Renal pelvis (tissue), 4 donors: ENCODE data around the gene SPTLC3. TPM values are rescaled to one million over a fixed set of nuclear protein-coding genes. Genes with fewer than 3 reads are reported as not detected.

Experiments
- DNase-seq: peaks from one replicate; pipeline ENCODE4 v3.0.0-alpha.2; 2013
- polyA plus RNA-seq, 3 donors: library from polyadenylated mRNA; unstranded; fragments of 120-200 nt; gene quantifications; one replicate each; pipeline ENCODE4 v1.2.1, GENCODE V29; 2013; ENCODE audit not compliant: insufficient read length in 3 of 3

SPTLC3 gene
- polyA plus RNA-seq, 3 donors: 16.9 to 25.3 (median 20.7) TPM

GRCh38 chr20:13085275-13085674 is 76.5 kb downstream of the SPTLC3 start:
- no peak for DNase-seq

GRCh38 chr20:13089950-13090469 is 81.2 kb downstream of the SPTLC3 start:
- no peak for DNase-seq

- DNase-seq: no peak
Observed at GRCh38 chr20:13092111-13092510, 83.3 kb downstream of the SPTLC3 start.

GRCh38 chr20:13094976-13095375 is 86.2 kb downstream of the SPTLC3 start:
- DNase-seq: no peak

GRCh38 chr20:13098720-13099355 is 90.1 kb downstream of the SPTLC3 start:
- no peak for DNase-seq

- no peak for DNase-seq
Observed at GRCh38 chr20:13099676-13100075, 90.9 kb downstream of the SPTLC3 start.

- DNase-seq: no peak
Observed at GRCh38 chr20:13101276-13101675, 92.5 kb downstream of the SPTLC3 start.

GRCh38 chr20:13101706-13102105 is 92.9 kb downstream of the SPTLC3 start:
- DNase-seq: no peak

- no peak for DNase-seq
Observed at GRCh38 chr20:13102237-13102636, 93.5 kb downstream of the SPTLC3 start.

- DNase-seq: no peak
Observed at GRCh38 chr20:13102694-13103093, 93.9 kb downstream of the SPTLC3 start.

GRCh38 chr20:13105039-13105438 is 96.3 kb downstream of the SPTLC3 start:
- DNase-seq: no peak

- DNase-seq: peak; percentile 27
Observed at GRCh38 chr20:13105864-13106457, 97.2 kb downstream of the SPTLC3 start.

- DNase-seq: no peak
Observed at GRCh38 chr20:13109658-13110057, 100.9 kb downstream of the SPTLC3 start.

- DNase-seq: no peak
Observed at GRCh38 chr20:13110796-13111195, 102.0 kb downstream of the SPTLC3 start.

- DNase-seq: no peak
Observed at GRCh38 chr20:13111249-13111911, 102.6 kb downstream of the SPTLC3 start.

- no peak for DNase-seq
Observed at GRCh38 chr20:13113731-13114130, 105.0 kb downstream of the SPTLC3 start.

GRCh38 chr20:13117200-13117599 is 108.4 kb downstream of the SPTLC3 start:
- no peak for DNase-seq

- DNase-seq: no peak
Observed at GRCh38 chr20:13118676-13119075, 109.9 kb downstream of the SPTLC3 start.

GRCh38 chr20:13119583-13119982 is 110.8 kb downstream of the SPTLC3 start:
- peak; percentile 75 for DNase-seq

- DNase-seq: no peak
Observed at GRCh38 chr20:13120471-13120870, 111.7 kb downstream of the SPTLC3 start.

GRCh38 chr20:13121840-13122515 is 113.2 kb downstream of the SPTLC3 start:
- no peak for DNase-seq

GRCh38 chr20:13125486-13125885 is 116.7 kb downstream of the SPTLC3 start:
- DNase-seq: no peak

GRCh38 chr20:13128173-13128572 is 119.4 kb downstream of the SPTLC3 start:
- DNase-seq: no peak
